Muscle layer of colon (tissue), 2 donors: Measurements from ENCODE around the gene CEP135.
"Not testable (repeated sequence)": the region's sequence is repeated elsewhere in the genome, so short reads cannot be mapped to it uniquely, and the experiment has no call there.

Experiments used
- H3K27ac ChIP-seq: one replicate; pipeline ENCODE4 v1.7.0; 2013; ENCODE audit warnings: low read depth, mild to moderate bottlenecking, low read length, moderate library complexity
- H3K27me3 ChIP-seq, 2 donors: one replicate each; pipeline ENCODE4 v1.7.0; 2013; ENCODE audit warnings: low read length in 2 of 2, mild to moderate bottlenecking in 2 of 2; ENCODE audit not compliant: insufficient read depth in 2 of 2, control insufficient read depth in 1 of 2
- H3K36me3 ChIP-seq: one replicate; pipeline ENCODE4 v1.7.0; 2013; ENCODE audit warnings: mild to moderate bottlenecking, low read length; ENCODE audit not compliant: insufficient read depth
- H3K4me1 ChIP-seq: one replicate; pipeline ENCODE4 v1.7.0; 2013; ENCODE audit warnings: mild to moderate bottlenecking, low read length; ENCODE audit not compliant: insufficient read depth
- H3K4me3 ChIP-seq, 2 donors: one replicate each; pipeline ENCODE4 v1.7.0; 2013; ENCODE audit warnings: low read length in 2 of 2, low read depth in 1 of 2, mild to moderate bottlenecking in 1 of 2, moderate library complexity in 1 of 2
- H3K9ac ChIP-seq: one replicate; pipeline ENCODE4 v1.7.0; 2013; ENCODE audit warnings: low read length
- H3K9me3 ChIP-seq: one replicate; pipeline ENCODE4 v1.7.0; 2013; ENCODE audit warnings: mild to moderate bottlenecking, low read length
- donor health status: abdominal sarcoma.
- donor health status: Adenocarcinoma of cecum.

CEP135 gene

DNA sequence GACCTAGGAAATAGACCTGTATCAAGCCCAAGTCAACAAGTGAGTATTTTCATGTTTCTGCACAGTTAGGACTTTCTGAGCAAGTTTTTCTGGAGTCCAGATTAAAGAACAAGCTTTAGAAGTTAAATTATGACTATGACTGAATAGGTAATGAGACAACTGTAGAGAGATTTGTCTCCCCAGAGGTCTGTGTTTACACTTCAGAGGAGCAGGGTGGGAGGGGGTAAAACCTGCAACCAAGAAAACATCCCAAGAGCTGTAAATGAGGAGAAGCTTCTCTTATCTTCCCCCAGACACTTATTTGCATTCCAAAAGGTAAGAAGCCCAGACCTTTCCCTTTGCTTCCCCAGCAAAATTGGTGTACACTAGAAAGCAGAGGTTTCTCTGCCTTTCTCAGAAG lies 22.1 kb upstream of the CEP135 start:
- Histone ChIP-seq H3K4me3 (no peak overlapping the region), H3K4me1 (no peaks in the 10 kb centered on the region), H3K27ac (no peak overlapping the region), H3K27me3 (no peaks in the 10 kb centered on the region), H3K9ac (no peak overlapping the region), H3K9me3 (no peaks in the 10 kb centered on the region), H3K36me3 (no peaks in the 10 kb centered on the region)

DNA sequence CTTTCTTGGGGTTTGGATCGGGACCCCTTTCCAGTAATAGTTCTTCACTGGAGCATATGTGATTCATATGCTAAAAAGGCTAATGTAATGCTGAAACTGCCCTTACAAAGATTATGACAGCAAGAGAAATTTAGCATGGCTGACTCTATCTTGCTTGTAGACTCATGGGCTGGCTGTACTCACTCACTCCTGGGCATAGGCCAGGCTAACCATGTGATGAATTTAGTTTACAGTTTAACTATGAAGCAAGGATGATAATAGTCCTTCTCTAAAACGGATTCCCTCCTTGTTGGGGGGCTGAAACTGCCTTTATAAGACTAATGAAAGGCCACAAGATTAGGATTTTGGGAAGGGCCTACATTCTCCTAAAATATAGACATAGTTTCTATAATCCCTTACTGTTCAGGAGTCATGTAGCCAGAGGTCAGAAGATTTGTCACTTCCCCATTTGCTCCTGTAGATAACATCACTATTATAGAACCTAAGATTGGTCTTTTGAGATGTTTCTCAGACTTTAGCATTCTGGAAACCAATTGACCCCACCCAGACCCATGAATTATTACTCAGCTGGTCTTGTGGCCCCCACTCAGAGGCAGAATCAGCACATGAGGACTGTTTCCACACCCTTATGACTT lies 20.8 kb upstream of the CEP135 start:
- Histone ChIP-seq H3K9me3 (no peaks in the 10 kb centered on the region), H3K9ac (no peak overlapping the region), H3K27me3 (no peaks in the 10 kb centered on the region), H3K4me3 (no peak overlapping the region), H3K4me1 (no peaks in the 10 kb centered on the region), H3K36me3 (no peaks in the 10 kb centered on the region), H3K27ac (no peak overlapping the region)

GRCh38 chr4:55928846-55929245 lies 19.9 kb upstream of the CEP135 start:
- no peaks in the 10 kb centered on the region for H3K9me3 ChIP-seq
- no peaks in the 10 kb centered on the region for H3K4me1 ChIP-seq
- H3K27ac ChIP-seq = no peak overlapping the region
- H3K27me3 ChIP-seq = no peaks in the 10 kb centered on the region
- H3K36me3 ChIP-seq = no peaks in the 10 kb centered on the region
- no peak overlapping the region for H3K4me3 ChIP-seq
- H3K9ac ChIP-seq = no peak overlapping the region

DNA sequence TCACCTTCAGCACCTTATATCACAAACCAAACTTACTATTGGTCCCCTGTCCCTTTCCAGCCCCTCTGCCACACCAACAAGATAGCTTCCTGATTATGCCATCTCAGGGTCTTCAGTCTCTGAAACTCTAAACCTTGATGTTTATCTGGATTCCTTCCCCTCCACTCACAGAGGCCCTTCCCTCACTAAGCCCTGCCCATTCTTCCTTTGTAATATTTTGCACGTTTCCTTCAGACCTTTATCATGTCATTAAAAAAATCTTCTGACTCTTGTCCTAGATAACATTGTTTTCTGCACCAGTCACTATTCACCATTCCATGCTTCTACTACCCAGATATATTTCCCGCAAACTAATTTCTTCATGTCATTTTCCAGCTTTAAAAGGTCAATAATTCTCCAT lies 17.7 kb upstream of the CEP135 start:
- Histone ChIP-seq H3K36me3 (no peaks in the 10 kb centered on the region), H3K4me1 (no peaks in the 10 kb centered on the region), H3K27me3 (no peaks in the 10 kb centered on the region), H3K4me3 (no peak overlapping the region), H3K9me3 (no peaks in the 10 kb centered on the region), H3K9ac (no peak overlapping the region), H3K27ac (no peak overlapping the region)

DNA sequence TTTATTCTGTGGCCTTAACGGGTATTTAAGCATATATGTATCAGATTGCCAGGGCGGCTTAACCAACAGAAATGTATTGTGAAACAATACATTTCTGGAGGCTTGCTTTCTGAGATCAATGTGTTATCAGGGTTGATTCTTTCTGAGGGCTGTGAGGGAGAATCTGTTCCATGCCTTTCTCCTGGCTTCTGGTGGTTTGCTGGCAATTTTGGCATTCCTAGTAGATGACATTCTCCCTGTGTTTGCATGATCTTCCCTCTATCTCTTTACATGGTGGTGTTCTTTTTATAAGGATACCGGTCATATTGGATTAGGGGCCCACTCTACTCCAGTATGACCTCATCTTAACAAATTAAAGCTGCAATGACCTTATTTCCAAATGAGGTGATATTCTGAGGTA lies 16.9 kb upstream of the CEP135 start:
- no peaks in the 10 kb centered on the region for H3K4me1 ChIP-seq
- no peak overlapping the region for H3K4me3 ChIP-seq
- no peak overlapping the region for H3K9ac ChIP-seq
- H3K36me3 ChIP-seq = no peaks in the 10 kb centered on the region
- no peaks in the 10 kb centered on the region for H3K9me3 ChIP-seq
- no peaks in the 10 kb centered on the region for H3K27me3 ChIP-seq
- no peak overlapping the region for H3K27ac ChIP-seq

DNA sequence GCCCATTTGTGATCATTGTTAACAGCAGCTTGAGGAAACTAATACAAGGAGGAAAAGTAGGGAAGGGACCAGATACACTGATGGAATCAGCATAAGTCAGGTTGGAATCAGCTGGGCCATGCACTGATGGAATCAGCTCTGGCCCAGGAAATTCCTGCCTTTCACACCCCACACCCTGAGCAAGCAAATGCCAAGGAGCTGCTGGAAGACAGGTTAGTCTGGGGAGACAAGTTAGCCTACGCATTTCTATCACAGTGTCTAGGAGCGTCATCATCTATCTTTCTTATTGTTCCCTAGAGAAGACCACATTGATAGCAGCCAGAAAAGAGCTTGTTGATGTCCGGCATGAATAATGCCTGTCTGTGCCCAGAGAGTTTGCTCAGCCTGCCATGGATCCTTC lies 16.2 kb upstream of the CEP135 start:
- Histone ChIP-seq H3K4me3 (no peak overlapping the region), H3K4me1 (no peaks in the 10 kb centered on the region), H3K27ac (no peak overlapping the region), H3K27me3 (no peaks in the 10 kb centered on the region), H3K36me3 (no peaks in the 10 kb centered on the region), H3K9ac (no peak overlapping the region), H3K9me3 (no peaks in the 10 kb centered on the region)

DNA sequence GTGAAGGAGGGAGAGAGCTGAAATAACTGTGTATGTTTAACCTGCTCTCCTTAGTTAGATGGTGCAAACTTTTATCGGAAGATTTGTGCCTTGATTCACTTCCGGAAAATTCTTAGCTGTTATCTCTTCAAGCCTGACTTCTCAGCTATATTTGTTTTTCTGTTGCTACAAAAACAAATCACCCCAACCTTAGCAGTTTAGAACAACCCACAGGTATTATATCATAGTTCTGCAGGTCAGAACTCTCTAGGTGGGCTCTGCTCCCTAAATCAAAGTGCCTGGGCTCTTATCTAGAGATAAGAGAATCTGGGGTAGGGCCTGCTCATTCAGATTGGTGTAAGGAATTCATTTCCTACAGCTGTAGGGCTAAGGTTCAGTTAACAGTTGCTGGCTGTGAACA lies 15.1 kb upstream of the CEP135 start:
- Histone ChIP-seq H3K4me1 (no peaks in the 10 kb centered on the region), H3K27ac (no peak overlapping the region), H3K9me3 (no peaks in the 10 kb centered on the region), H3K4me3 (no peak overlapping the region), H3K9ac (no peak overlapping the region), H3K36me3 (no peaks in the 10 kb centered on the region), H3K27me3 (no peaks in the 10 kb centered on the region)

GRCh38 chr4:55935907-55936306 lies 12.8 kb upstream of the CEP135 start:
- H3K27ac ChIP-seq, H3K27me3 ChIP-seq, H3K4me3 ChIP-seq, H3K36me3 ChIP-seq, H3K9me3 ChIP-seq, H3K9ac ChIP-seq, H3K4me1 ChIP-seq: not testable (repeated sequence)

DNA sequence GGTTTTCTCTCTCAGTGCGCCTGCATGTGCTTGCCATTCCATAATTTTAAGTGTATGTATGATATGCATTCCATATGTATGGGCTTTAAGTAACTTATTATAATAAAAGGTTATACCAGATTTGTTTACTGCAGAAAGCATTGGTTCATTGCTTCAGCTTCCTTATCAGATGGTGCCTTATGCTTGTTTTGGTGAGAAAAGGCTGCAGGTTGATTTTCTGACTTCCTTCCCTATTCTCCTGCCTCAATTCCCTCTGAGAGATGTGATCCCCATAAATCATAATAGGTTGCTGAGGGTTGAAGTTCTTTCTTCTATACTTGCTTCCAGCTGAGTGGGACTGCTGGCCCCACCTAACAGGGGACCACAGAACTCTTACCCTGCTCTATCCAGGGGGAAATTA lies 10.3 kb upstream of the CEP135 start:
- no peaks in the 10 kb centered on the region for H3K4me1 ChIP-seq
- H3K27me3 ChIP-seq = no peaks in the 10 kb centered on the region
- H3K27ac ChIP-seq = no peak overlapping the region
- H3K4me3 ChIP-seq = no peak overlapping the region
- H3K9me3 ChIP-seq = no peaks in the 10 kb centered on the region
- no peaks in the 10 kb centered on the region for H3K36me3 ChIP-seq
- no peak overlapping the region for H3K9ac ChIP-seq

GRCh38 chr4:55939421-55939820 lies 9.3 kb upstream of the CEP135 start:
- H3K36me3 ChIP-seq = no peaks in the 10 kb centered on the region
- no peak overlapping the region for H3K9ac ChIP-seq
- H3K4me3 ChIP-seq = no peak overlapping the region
- H3K9me3 ChIP-seq = no peaks in the 10 kb centered on the region
- H3K4me1 ChIP-seq = no peaks in the 10 kb centered on the region
- no peaks in the 10 kb centered on the region for H3K27me3 ChIP-seq
- H3K27ac ChIP-seq = no peak overlapping the region

GRCh38 chr4:55941881-55942396 lies 6.8 kb upstream of the CEP135 start:
- Histone ChIP-seq H3K27ac (no peak overlapping the region), H3K9ac (no peak overlapping the region), H3K4me3 (no peak overlapping the region), H3K36me3 (no peaks in the 10 kb centered on the region), H3K4me1 (no peaks in the 10 kb centered on the region), H3K9me3 (no peaks in the 10 kb centered on the region), H3K27me3 (no peaks in the 10 kb centered on the region)

- Histone ChIP-seq H3K4me3 (peak overlapping the region; percentile 11 to 14), H3K4me1 (peaks cover 18% of the 10 kb centered on the region), H3K9me3 (no peaks in the 10 kb centered on the region), H3K36me3 (no peaks in the 10 kb centered on the region), H3K27me3 (no peaks in the 10 kb centered on the region), H3K9ac (no peak overlapping the region), H3K27ac (peak overlapping the region; percentile 66)
Measured at GRCh38 chr4:55947254-55947882, 1.4 kb upstream of the CEP135 start.
